Measurements from ENCODE around the gene ANTXR1.

ANTXR1 gene

GRCh38 chr2:69073928-69074570, 61.1 kb downstream of the ANTXR1 start:
- DNase-seq (ENCODE audit: extremely low read depth, low read depth): no peak

GRCh38 chr2:69074918-69075317, 61.9 kb downstream of the ANTXR1 start:
- TF ChIP-seq CTCF (IDR thresholded peaks at IDR 0.05; ENCODE audit: low read depth, low read length): no peak
- DNase-seq (ENCODE audit: extremely low read depth, low read depth): no peak

More at GRCh38 chr2:69073928-69074570, 61.1 kb downstream of the ANTXR1 start:
- no peak for TF ChIP-seq CTCF (IDR thresholded peaks at IDR 0.05; ENCODE audit: low read depth, low read length)

GRCh38 chr2:69075486-69075885, 62.5 kb downstream of the ANTXR1 start:
- TF ChIP-seq CTCF (IDR thresholded peaks at IDR 0.05; ENCODE audit: low read depth, low read length): no peak
- DNase-seq (ENCODE audit: extremely low read depth, low read depth): no peak

- no peak for TF ChIP-seq CTCF (IDR thresholded peaks at IDR 0.05; ENCODE audit: low read depth, low read length)
- no peak for DNase-seq (ENCODE audit: extremely low read depth, low read depth)
These were observed 63.6 kb downstream of the ANTXR1 start for GRCh38 chr2:69076601-69077000.

- no peak for TF ChIP-seq CTCF (IDR thresholded peaks at IDR 0.05; ENCODE audit: low read depth, low read length)
- DNase-seq (ENCODE audit: extremely low read depth, low read depth): no peak
These were observed 64.4 kb downstream of the ANTXR1 start for GRCh38 chr2:69077252-69077950.

- no peak for TF ChIP-seq CTCF (IDR thresholded peaks at IDR 0.05; ENCODE audit: low read depth, low read length)
- no peak for DNase-seq (ENCODE audit: extremely low read depth, low read depth)
These were observed 67.1 kb downstream of the ANTXR1 start for GRCh38 chr2:69080071-69080470.

- no peak for TF ChIP-seq CTCF (IDR thresholded peaks at IDR 0.05; ENCODE audit: low read depth, low read length)
- DNase-seq (ENCODE audit: extremely low read depth, low read depth): no peak
These were observed 68.1 kb downstream of the ANTXR1 start for GRCh38 chr2:69081001-69081580.
